Measurements from ENCODE around the gene MAG. TPM values are rescaled to one million over a fixed set of nuclear protein-coding genes. Genes with fewer than 3 reads are reported as not detected.
A peak's percentile ranks its signal among the peaks of the same experiment; 100 is the strongest.

The MAG gene
- total and polyA plus RNA-seq, 2 of the 13 experiments (the other 11 are each of a cell fraction or from before 2014, with no cell fraction given): 0.20 to 1.3 TPM

GRCh38 chr19:35253316-35254286, 38.4 kb upstream of the MAG start (continued):
- TF ChIP-seq ZNF503 (CRISPR knock-in tag; IDR thresholded peaks at IDR 0.05) (no peak), ZNF10 (CRISPR knock-in tag; IDR thresholded peaks at IDR 0.05; ENCODE audit: borderline replicate concordance, low read depth) (no peak), ATF7 (IDR thresholded peaks at IDR 0.05) (no peak), ATF7 (CRISPR knock-in tag; IDR thresholded peaks at IDR 0.05) (no peak), ZNF740 (CRISPR knock-in tag; IDR thresholded peaks at IDR 0.05) (no peak), RFXANK (CRISPR knock-in tag; IDR thresholded peaks at IDR 0.05) (no peak), BRCA1 (CRISPR knock-in tag; IDR thresholded peaks at IDR 0.05) (no peak), PREB (CRISPR knock-in tag; IDR thresholded peaks at IDR 0.05) (no peak), SAP130 (CRISPR knock-in tag; IDR thresholded peaks at IDR 0.05; ENCODE audit: low read depth) (peak; percentile 81), CCAR2 (optimal IDR thresholded peaks at IDR 0.05; ENCODE audit: low read depth, low read length) (no peak), NFATC3 (CRISPR knock-in tag; IDR thresholded peaks at IDR 0.05) (no peak), RBM22 (optimal IDR thresholded peaks at IDR 0.05; ENCODE audit: low read length) (no peak), PRDM15 (CRISPR knock-in tag; IDR thresholded peaks at IDR 0.05) (no peak), ZBTB44 (CRISPR knock-in tag; IDR thresholded peaks at IDR 0.05) (no peak), MED1 (CRISPR knock-in tag; IDR thresholded peaks at IDR 0.05) (peak; percentile 72; the same call in 1 of the 2 replicates), ZNF580 (CRISPR knock-in tag; IDR thresholded peaks at IDR 0.05; ENCODE audit: borderline replicate concordance, low read depth) (no peak), HNRNPL (IDR thresholded peaks at IDR 0.05; ENCODE audit: low read depth, low read length) (no peak), RAD21 (CRISPR knock-in tag; IDR thresholded peaks at IDR 0.05) (no peak), GLI4 (CRISPR knock-in tag; IDR thresholded peaks at IDR 0.05; ENCODE audit: borderline replicate concordance) (no peak), ZNF430 (CRISPR knock-in tag; IDR thresholded peaks at IDR 0.05) (no peak), ZNF879 (CRISPR knock-in tag; IDR thresholded peaks at IDR 0.05) (no peak)
